Inferior parietal cortex (tissue), 1 donor: ENCODE results near the gene MACROD1.

ENCODE experiments used
- DNase-seq: peaks from one replicate; pipeline ENCODE4 v3.0.0-alpha.2; 2016; ENCODE audit errors: extremely low spot score

The MACROD1 gene, protein sequence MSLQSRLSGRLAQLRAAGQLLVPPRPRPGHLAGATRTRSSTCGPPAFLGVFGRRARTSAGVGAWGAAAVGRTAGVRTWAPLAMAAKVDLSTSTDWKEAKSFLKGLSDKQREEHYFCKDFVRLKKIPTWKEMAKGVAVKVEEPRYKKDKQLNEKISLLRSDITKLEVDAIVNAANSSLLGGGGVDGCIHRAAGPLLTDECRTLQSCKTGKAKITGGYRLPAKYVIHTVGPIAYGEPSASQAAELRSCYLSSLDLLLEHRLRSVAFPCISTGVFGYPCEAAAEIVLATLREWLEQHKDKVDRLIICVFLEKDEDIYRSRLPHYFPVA

DNA sequence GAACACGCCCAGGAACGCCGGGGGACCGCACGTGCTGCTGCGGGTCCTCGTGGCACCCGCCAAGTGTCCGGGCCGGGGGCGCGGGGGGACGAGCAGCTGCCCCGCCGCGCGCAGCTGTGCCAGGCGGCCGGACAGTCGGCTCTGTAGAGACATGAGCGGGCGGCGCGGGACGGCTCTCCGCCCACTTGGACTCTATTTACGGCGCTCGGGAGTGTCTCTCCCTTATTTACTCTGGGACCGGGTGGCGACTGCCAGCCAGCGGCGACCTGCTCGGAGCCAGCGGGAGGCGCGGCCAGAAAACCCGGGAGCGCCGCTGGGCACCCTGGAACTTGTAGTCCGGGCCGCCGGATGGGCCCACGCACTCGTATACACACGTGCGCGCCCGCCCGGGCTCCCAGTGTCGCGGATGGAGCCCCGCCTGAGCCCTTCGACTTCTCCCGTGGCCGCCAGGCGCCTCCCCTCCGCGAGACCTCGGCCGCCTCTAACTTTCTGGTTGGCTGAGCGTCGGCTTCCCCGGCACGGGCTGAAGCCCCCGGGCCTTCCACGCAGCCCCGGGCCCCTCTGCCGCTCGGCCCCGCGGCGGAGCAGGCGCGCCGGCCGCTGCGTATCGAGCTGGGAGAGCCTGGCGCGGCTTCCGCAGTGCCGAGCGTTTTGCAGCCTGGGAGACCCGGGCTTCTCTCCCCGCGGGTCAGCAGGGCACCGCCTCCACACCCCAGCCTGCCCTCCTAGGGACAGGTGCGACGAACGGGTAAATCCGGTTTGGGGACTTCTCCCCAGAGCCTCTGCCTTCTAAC, at the start of gene MACROD1:
MACROD1 (minus strand) TSS at position 272 of the 794 bp plus-strand sequence; CDS start at position 153, 119 bp downstream.
- peak; percentile 69 for DNase-seq

DNA sequence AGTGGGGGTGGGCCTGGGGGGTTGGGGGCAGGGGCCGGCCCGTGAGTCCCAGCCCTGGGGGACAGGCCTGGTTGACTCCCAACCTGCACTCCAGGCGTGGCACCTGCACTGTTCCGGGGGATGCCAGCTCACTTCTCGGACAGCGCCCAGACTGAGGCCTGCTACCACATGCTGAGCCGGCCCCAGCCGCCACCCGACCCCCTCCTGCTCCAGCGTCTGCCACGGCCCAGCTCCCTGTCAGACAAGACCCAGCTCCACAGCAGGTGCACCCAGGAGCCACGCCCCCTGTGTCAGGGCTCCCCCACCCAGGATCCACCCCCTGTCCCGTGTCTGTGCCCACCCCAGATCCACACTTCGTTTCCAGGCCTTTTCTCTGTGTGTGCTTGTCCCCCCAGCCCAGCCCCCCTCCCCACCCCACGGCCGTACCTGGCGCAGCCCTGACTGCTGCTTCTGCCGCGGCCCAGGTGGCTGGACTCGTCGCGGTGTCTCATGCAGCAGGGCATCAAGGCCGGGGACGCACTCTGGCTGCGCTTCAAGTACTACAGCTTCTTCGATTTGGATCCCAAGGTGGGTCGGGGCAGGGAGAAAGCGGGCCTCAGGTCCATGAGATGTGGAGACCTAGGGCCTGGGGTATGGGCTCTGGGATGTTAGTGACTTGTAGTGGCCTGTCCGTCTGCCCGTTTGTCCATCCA, 45.4 kb upstream of the MACROD1 start:
- DNase-seq, result no peak

DNA sequence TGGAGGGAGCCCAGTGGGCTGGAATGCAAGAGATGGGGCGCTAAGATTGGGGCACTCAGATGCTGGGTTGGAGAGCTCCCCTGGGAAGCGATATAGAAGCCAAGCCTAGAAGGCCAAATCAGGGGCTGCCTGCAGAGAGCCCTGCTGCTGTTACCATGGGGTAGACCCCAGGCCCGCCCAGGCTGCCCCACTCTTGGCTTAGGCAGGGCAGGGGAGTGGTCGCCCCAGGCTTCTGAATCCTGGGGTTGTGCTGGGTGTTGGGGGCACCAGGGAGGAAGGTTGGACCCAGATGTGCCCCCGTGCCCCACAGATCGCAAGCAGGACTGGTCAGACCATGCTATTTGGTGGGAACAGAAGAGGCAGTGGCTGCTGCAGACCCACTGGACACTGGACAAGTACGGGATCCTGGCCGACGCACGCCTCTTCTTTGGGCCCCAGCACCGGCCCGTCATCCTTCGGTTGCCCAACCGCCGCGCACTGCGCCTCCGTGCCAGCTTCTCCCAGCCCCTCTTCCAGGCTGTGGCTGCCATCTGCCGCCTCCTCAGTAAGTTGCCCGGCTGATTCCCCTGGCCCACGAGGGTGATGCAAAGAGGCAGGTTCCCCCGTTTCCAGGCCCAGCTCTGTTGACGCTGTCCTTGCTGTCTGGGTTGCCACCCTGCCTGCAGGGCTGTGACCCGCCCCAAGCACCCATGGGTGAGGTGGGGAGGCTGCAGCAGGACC, 44.5 kb upstream of the MACROD1 start:
- DNase-seq, result no peak

DNA sequence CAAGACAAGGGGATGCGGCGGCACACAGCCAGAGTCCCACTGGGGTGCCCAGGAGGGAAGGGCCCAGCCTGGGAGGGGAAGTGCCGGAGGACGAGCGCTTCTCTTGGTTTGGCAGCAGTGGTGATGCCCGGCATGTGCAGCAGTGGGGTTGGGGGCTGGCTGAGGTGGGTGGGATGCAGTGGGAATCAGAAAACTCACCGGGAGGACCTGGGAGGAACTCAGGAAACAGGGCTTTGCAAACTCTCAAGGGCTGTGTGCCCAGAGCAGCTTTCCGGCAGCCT, 43.6 kb upstream of the MACROD1 start:
- no peak for DNase-seq

DNA sequence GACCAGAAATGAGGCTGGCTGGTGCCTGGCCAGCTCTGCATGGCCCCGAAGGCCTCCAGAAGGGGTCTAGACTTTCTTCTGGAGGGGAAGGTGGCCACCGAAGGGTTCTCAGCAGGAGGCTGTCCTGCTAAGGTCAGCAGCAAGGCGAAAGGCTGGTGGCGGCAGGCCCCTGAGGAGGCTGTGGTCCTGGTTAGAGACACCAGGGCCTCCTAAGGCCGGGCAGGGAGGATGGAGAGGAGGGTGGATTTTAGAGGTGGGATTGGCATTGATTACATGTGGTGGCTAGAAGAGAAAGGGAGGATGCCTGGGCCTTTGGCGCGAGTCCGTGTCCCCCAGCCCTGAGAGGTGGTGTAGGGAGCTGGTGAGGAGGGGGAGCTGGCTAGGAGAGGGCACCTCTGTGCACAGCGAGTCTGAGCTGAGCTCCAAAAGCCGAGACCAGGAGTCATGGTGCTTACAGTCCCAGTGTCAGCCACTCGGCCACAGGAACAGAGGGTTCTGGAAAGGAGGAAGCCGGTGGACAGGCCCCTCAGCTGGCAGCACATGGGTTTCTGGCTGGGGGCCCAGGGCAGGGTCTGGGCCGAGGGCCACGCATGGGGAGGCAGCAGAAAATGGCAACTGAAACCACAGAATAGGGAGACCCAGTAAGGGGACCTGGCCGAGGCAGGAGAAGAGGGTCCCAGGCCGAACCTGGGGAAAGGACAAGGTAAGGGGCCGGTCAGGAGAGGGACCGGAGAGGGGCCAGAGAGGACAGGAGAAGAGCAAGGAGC, 43.1 kb upstream of the MACROD1 start:
- no peak for DNase-seq

DNA sequence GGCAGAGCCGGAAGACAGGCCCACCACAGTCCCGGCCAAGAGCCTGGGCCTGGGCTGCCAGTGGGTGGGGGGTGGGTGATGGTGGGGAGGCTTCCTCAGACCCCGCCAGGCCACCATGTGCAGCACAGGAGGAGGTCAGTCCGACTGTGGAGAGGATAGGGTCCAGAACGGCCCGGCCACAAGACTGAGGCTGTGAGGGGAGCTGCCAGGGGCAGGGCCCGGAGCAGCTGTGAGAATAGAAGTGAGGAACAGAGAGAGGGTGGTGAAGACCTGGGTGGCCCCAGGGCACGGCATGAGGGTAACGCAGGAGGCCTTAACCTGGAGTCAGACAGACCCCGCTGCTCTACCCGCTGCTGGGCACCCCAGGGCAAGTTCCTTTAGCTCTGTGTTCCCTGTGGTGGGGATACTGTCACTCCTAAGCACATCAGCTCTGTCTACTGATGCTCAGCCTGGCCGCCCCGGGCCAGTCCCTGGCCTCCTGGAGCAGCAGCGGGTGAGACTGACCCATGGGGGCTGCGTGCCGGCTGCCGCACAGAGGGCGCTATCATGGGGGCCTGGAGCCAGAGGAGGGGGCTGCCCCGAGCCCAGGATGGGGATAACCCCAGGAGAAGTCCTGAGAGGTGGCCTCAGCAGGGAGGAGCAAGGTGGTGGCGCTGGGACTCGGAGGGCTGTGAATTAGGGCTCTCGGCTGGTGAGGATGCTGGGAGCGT, 42.3 kb upstream of the MACROD1 start:
- no peak for DNase-seq

DNA sequence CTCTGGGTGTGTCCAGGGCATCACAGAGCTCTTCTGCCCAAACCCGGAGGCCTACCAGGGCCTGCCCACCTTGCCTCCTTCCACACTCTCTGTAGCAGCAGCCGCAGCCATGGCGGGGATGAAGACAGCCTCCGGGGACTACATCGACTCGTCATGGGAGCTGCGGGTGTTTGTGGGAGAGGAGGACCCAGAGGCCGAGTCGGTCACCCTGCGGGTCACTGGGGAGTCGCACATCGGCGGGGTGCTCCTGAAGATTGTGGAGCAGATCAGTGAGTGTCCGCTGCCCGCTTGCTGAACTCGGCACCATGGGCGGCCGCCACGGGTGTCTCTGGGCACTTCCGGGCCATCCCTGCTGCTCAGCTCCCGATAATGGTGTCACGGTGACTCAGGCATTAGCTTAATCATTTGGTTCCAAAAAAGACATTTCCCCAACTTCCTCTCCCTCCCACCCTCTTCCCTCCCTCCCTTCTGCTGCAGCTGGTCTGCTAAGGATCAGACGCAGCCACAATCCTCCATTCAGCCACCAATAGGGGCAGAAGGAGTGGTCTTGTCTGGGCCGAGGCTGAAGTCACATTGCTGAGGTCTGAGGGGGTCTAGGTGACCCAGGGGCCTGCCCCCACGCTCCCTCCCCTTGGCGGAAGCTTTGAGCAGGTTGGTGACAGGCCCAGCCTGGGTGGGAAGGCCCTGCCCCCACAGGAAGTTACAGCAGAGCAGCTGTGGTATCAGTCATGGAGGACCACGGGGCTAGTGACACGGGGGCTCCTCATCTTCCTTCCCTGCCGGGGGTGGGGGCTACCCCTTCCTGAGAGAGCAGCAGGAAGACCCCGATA, 41.6 kb upstream of the MACROD1 start:
- DNase-seq, result no peak

GRCh38 chr11:64206457-64207255, 40.7 kb upstream of the MACROD1 start, which contains the start of gene FERMT3:
TSS of gene FERMT3 (plus strand) at chr11:64206721. CDS start at chr11:64207365, 644 bp downstream.
- DNase-seq, result no peak

- DNase-seq, result peak; percentile 93
Observed at GRCh38 chr11:64204464-64204989, 38.6 kb upstream of the MACROD1 start.

DNA sequence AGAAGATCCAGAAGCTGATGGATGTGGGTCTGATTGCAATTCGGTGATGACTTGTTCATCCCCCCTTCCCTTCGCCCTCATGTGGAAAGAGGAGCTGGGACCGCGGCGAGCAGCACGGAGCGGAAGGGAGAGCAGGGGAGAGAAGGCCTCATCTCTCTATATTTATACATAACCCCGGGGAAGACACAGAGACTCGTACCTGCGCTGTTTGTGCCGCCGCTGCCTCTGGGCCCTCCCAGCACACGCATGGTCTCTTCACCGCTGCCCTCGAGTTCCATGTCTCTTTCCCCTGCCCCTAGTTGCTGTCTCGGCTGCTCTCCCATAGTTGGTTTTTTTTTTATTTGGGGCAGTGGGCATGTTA, 38.1 kb upstream of the MACROD1 start:
- no peak for DNase-seq

- no peak for DNase-seq
Observed at GRCh38 chr11:64203421-64204079, 37.6 kb upstream of the MACROD1 start.

DNA sequence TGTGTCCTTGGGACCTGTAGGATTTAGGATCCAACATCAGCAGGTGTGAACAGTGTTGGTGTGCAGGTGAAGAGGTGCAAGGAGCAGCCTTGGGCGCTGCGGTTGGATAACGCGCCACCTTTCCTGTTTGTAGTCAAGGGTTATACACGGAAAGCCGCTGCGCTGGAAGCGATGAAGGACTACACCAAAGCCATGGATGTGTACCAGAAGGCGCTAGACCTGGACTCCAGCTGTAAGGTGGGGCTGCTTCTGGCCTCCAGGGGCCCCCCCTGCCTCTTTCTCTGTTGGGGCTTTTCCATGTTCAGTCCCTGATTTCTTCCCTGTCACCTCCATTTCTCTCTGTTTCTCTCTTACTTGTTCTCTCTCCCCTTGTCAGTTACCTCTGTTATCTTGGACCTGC, 37.1 kb upstream of the MACROD1 start:
- DNase-seq, result no peak

- no peak for DNase-seq
Observed at GRCh38 chr11:64201543-64201942, 35.6 kb upstream of the MACROD1 start.

- no peak for DNase-seq
Observed at GRCh38 chr11:64198511-64198910, 32.6 kb upstream of the MACROD1 start.

DNA sequence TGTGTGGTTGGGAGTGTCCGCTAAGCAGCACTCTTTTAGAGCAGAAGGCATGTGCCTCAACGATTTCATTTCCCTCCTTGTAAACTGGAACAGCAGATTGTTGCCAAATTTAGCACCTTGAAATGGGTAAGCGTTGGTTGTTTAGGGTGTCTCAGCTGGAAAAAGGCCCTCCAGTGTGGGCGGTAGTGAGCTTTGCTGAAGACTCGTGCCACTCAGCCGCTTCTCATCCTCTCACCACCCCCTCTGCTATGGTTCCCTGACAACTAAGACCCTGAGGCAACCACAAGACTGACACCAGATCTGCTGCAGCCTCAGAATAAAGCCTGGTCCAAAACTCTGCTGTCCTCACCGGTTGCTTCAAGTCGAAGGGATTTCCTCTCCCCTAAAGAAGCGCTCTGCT, 30.7 kb upstream of the MACROD1 start:
- peak; percentile 42 for DNase-seq

DNA sequence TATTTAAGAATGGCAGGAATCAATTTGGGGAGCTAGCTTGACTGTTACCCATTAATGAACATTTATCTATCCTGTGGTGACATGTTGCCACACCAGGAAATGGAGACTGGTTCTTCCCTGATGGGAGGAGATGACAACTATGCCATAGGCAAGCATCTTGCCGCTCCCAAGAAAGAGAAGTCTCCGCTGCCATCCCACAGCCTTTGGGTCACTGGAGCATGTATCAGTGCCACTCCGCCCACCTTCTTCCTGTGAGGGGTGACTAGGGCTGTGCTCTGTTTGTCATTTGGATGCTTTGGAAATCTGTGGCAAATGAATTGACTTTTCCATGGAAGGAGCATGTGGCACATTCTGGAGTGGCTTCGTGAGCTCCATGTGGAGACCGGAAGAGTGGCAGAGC, 26.5 kb upstream of the MACROD1 start:
- no peak for DNase-seq

DNA sequence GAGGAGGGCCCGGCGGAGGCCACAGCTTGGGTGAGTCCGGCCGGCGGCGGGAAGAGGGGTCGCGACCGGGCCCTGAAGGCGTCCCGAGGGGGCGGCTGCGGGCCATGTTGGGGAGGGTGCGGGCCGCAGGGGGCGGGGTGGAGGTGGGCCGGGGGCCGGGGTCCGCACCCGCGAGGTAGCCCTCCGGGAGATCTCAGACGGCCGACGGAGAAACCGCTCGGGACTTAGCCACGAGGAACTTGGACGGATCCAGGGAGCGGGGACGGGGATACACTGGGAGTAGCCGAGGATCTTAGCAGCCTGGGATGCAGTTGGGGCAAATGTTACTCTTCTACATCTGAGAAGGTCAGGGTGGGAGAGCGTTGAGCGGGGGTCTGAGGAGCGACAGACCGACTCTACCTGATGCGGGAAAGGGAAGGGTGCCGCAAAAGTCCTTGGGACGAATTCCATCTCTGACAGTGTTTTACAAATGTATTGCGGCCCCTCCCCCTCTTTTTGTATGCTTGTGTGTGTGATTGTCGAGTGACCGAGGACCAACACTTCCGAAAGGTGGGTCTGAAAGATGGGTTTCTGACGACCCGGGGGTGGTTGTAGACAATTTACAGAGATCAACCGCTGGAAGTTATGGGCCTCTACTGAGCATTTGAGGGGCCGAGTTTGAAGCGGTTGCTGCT, 20.7 kb upstream of the MACROD1 start:
- no peak for DNase-seq
